Pons (tissue), 1 donor: ENCODE results near the gene PITPNC1.
A peak's percentile ranks its signal among the peaks of the same experiment; 100 is the strongest.
"Not testable (repeated sequence)": the region's sequence is repeated elsewhere in the genome, so short reads cannot be mapped to it uniquely, and the experiment has no call there.

Experiments
- DNase-seq: peaks from one replicate; pipeline ENCODE4 v3.0.0-alpha.2; 2016; ENCODE audit warnings: low spot score

PITPNC1 gene

GRCh38 chr17:67578679-67579405, 201.8 kb downstream of the PITPNC1 start:
- not testable (repeated sequence) for DNase-seq

GRCh38 chr17:67582673-67583081, 205.6 kb downstream of the PITPNC1 start:
- DNase-seq = no peak

GRCh38 chr17:67585077-67585602, 208.1 kb downstream of the PITPNC1 start:
- no peak for DNase-seq

- no peak for DNase-seq
These were observed 211.2 kb downstream of the PITPNC1 start for GRCh38 chr17:67588326-67588725.

- DNase-seq = no peak
These were observed 217.2 kb downstream of the PITPNC1 start for GRCh38 chr17:67594115-67594880.

GRCh38 chr17:67600408-67600807, 223.3 kb downstream of the PITPNC1 start:
- no peak for DNase-seq

- no peak for DNase-seq
These were observed 224.8 kb downstream of the PITPNC1 start for GRCh38 chr17:67601897-67602296.

GRCh38 chr17:67602444-67602843, 225.4 kb downstream of the PITPNC1 start:
- no peak for DNase-seq

GRCh38 chr17:67602974-67603373, 225.9 kb downstream of the PITPNC1 start:
- no peak for DNase-seq

GRCh38 chr17:67605256-67605912, 228.3 kb downstream of the PITPNC1 start:
- peak; percentile 42 for DNase-seq

GRCh38 chr17:67606471-67606870, 229.4 kb downstream of the PITPNC1 start:
- no peak for DNase-seq

GRCh38 chr17:67606896-67607604, 230.0 kb downstream of the PITPNC1 start:
- no peak for DNase-seq

- DNase-seq = no peak
These were observed 233.0 kb downstream of the PITPNC1 start for GRCh38 chr17:67610061-67610460.

GRCh38 chr17:67613961-67614360, 236.9 kb downstream of the PITPNC1 start:
- no peak for DNase-seq

- DNase-seq = peak; percentile 45
These were observed 238.0 kb downstream of the PITPNC1 start for GRCh38 chr17:67615011-67615561.

- DNase-seq = peak; percentile 42
These were observed 238.7 kb downstream of the PITPNC1 start for GRCh38 chr17:67615736-67616135.

GRCh38 chr17:67617304-67617899, 240.3 kb downstream of the PITPNC1 start:
- no peak for DNase-seq

GRCh38 chr17:67619555-67619954, 242.5 kb downstream of the PITPNC1 start:
- DNase-seq = no peak

- no peak for DNase-seq
These were observed 243.0 kb downstream of the PITPNC1 start for GRCh38 chr17:67620088-67620487.

GRCh38 chr17:67620636-67621035, 243.6 kb downstream of the PITPNC1 start:
- no peak for DNase-seq

GRCh38 chr17:67623767-67624166, 246.7 kb downstream of the PITPNC1 start:
- DNase-seq = no peak
